Measurements from ENCODE around the gene KRTAP2-3.

Gene KRTAP2-3

GRCh38 chr17:41013181-41013580 lies 46.7 kb downstream of the KRTAP2-3 start:
- no CpG with 5 or more reads among the region's 3 CpGs for WGBS, 2 donors (ENCODE audit: extremely low coverage in 2 of 2, insufficient read length in 2 of 2, insufficient replicate concordance in 1 of 2)
- H3K27ac ChIP-seq (replicated peaks; ENCODE audit: low read length): no peak overlapping the region

DNA sequence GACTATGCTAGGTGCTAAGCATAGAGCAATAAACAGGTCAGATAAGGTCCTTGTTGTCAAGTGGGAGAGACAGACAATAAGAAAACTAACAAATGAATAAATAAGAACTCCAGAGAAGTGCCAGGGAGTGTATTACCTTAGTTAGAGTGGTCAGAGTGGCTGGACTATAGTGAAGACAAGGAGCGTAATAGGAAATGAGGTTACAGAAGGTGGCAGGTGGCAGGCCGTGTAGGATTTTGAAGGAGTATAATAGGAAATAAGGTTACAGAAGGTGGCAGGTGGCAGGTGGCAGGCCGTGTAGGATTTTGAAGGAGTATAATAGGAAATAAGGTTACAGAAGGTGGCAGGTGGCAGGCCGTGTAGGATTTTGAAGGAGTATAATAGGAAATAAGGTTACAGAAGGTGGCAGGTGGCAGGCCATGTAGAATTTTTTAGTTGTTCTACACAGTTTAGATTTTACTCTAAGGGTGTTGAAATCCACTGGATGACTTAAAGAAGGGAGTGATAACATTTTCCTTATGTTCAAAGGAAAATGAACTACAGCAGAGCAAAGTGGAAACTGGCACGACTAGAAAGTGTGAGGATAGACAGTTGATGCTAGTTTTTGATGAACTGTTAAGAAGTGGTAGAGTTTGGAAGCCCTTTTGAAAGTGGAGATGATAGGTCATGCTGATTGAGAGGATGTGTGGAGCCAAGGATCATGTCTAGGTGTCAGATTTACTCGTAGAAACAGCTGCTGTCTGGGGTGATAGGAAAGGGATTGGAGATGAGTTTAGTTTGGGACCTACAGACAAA lies 47.4 kb downstream of the KRTAP2-3 start:
- 100% methylated on average over 1 of the region's 6 CpGs; no CpG with 5 or more reads in 1 of the 2 donors for WGBS, 2 donors (ENCODE audit: extremely low coverage in 2 of 2, insufficient read length in 2 of 2, insufficient replicate concordance in 1 of 2)
- H3K23ac ChIP-seq (ENCODE audit: low read depth, low read length, poor library complexity): no peak overlapping the region

More at GRCh38 chr17:41013181-41013580, 46.7 kb downstream of the KRTAP2-3 start:
- Histone ChIP-seq H3K4me1 (ENCODE audit: control insufficient read depth in 2 of 2, insufficient read depth in 1 of 2, low read depth in 1 of 2, low read length in 2 of 2) (peaks cover 0 to 5% of the 10 kb centered on the region in 2 donors), H4K8ac (ENCODE audit: low read depth, low read length) (no peak overlapping the region), H2BK120ac (ENCODE audit: low read depth, low read length) (no peak overlapping the region), H3K4me3 (ENCODE audit: low read length in 2 of 2) (peak overlapping the region in 1 of 2 donors; percentile 25), H3K9me3 (replicated peaks in 1 of 2; ENCODE audit: control insufficient read depth in 2 of 2, insufficient read depth in 1 of 2, low read depth in 1 of 2, low read length in 2 of 2) (no peaks in the 10 kb centered on the region), H2BK12ac (ENCODE audit: low read length) (no peak overlapping the region), H2BK5ac (ENCODE audit: low read length) (no peak overlapping the region), H3K14ac (ENCODE audit: low read length) (no peak overlapping the region), H4K91ac (ENCODE audit: low read depth, low read length, poor library complexity) (no peak overlapping the region), H3K4ac (ENCODE audit: low read length) (no peak overlapping the region), H3K23ac (ENCODE audit: low read depth, low read length, poor library complexity) (no peak overlapping the region), H2BK15ac (ENCODE audit: low read length) (no peak overlapping the region), H3K4me2 (ENCODE audit: insufficient read depth, low read length, poor library complexity, severe bottlenecking) (no peak overlapping the region), H2AK5ac (ENCODE audit: low read depth, low read length) (no peak overlapping the region), H3K18ac (ENCODE audit: low read length) (no peak overlapping the region), H3K36me3 (replicated peaks in 1 of 2; ENCODE audit: control insufficient read depth in 2 of 2, insufficient read depth in 2 of 2, low read length in 2 of 2) (no peaks in the 10 kb centered on the region), H3K79me1 (ENCODE audit: low read depth, low read length) (no peaks in the 10 kb centered on the region), H2AFZ (ENCODE audit: low read length) (no peak overlapping the region), H3K9ac (ENCODE audit: low read depth, low read length, poor library complexity) (no peak overlapping the region), H3K27me3 (ENCODE audit: control insufficient read depth in 3 of 3, insufficient read depth in 3 of 3, low read depth in 1 of 3, low read length in 3 of 3) (no peaks in the 10 kb centered on the region)
- DNase-seq (ENCODE audit: low spot score): no peak

GRCh38 chr17:41010441-41010840 lies 49.5 kb downstream of the KRTAP2-3 start:
- H2BK120ac ChIP-seq (ENCODE audit: low read depth, low read length): no peak overlapping the region
- no peak overlapping the region for H3K4ac ChIP-seq (ENCODE audit: low read length)
- peaks cover 0 to 3% of the 10 kb centered on the region in 2 donors for H3K9me3 ChIP-seq (replicated peaks in 1 of 2; ENCODE audit: control insufficient read depth in 2 of 2, insufficient read depth in 1 of 2, low read depth in 1 of 2, low read length in 2 of 2)
- H4K8ac ChIP-seq (ENCODE audit: low read depth, low read length): no peak overlapping the region
- H3K9ac ChIP-seq (ENCODE audit: low read depth, low read length, poor library complexity): no peak overlapping the region
- H3K23ac ChIP-seq (ENCODE audit: low read depth, low read length, poor library complexity): no peak overlapping the region
- H2AFZ ChIP-seq (ENCODE audit: low read length): no peak overlapping the region
- DNase-seq (ENCODE audit: low spot score): no peak
- no peak overlapping the region for H2BK15ac ChIP-seq (ENCODE audit: low read length)
- H2AK5ac ChIP-seq (ENCODE audit: low read depth, low read length): no peak overlapping the region
- H2BK12ac ChIP-seq (ENCODE audit: low read length): no peak overlapping the region
- peaks cover 0 to 5% of the 10 kb centered on the region in 2 donors for H3K4me1 ChIP-seq (ENCODE audit: control insufficient read depth in 2 of 2, insufficient read depth in 1 of 2, low read depth in 1 of 2, low read length in 2 of 2)
- H3K79me1 ChIP-seq (ENCODE audit: low read depth, low read length): no peaks in the 10 kb centered on the region
- H4K91ac ChIP-seq (ENCODE audit: low read depth, low read length, poor library complexity): no peak overlapping the region
- H3K36me3 ChIP-seq (replicated peaks in 1 of 2; ENCODE audit: control insufficient read depth in 2 of 2, insufficient read depth in 2 of 2, low read length in 2 of 2): no peaks in the 10 kb centered on the region
- H3K27me3 ChIP-seq (ENCODE audit: control insufficient read depth in 3 of 3, insufficient read depth in 3 of 3, low read depth in 1 of 3, low read length in 3 of 3): no peaks in the 10 kb centered on the region
- H3K18ac ChIP-seq (ENCODE audit: low read length): no peak overlapping the region
- H3K27ac ChIP-seq (replicated peaks; ENCODE audit: low read length): no peak overlapping the region
- no peak overlapping the region for H3K14ac ChIP-seq (ENCODE audit: low read length)
- no peak overlapping the region for H3K4me2 ChIP-seq (ENCODE audit: insufficient read depth, low read length, poor library complexity, severe bottlenecking)
- no peak overlapping the region for H3K4me3 ChIP-seq (ENCODE audit: low read length in 2 of 2)
- H2BK5ac ChIP-seq (ENCODE audit: low read length): no peak overlapping the region

More for the DNA sequence above, 47.4 kb downstream of the KRTAP2-3 start:
- no peak overlapping the region for H2AFZ ChIP-seq (ENCODE audit: low read length)
- no peak overlapping the region for H4K8ac ChIP-seq (ENCODE audit: low read depth, low read length)
- H3K14ac ChIP-seq (ENCODE audit: low read length): no peak overlapping the region
- no peaks in the 10 kb centered on the region for H3K9me3 ChIP-seq (replicated peaks in 1 of 2; ENCODE audit: control insufficient read depth in 2 of 2, insufficient read depth in 1 of 2, low read depth in 1 of 2, low read length in 2 of 2)
- H3K4me2 ChIP-seq (ENCODE audit: insufficient read depth, low read length, poor library complexity, severe bottlenecking): no peak overlapping the region
- no peaks in the 10 kb centered on the region for H3K79me1 ChIP-seq (ENCODE audit: low read depth, low read length)
- H3K18ac ChIP-seq (ENCODE audit: low read length): no peak overlapping the region
- no peak overlapping the region for H3K27ac ChIP-seq (replicated peaks; ENCODE audit: low read length)
- H3K27me3 ChIP-seq (ENCODE audit: control insufficient read depth in 3 of 3, insufficient read depth in 3 of 3, low read depth in 1 of 3, low read length in 3 of 3): no peaks in the 10 kb centered on the region
- no peak overlapping the region for H4K91ac ChIP-seq (ENCODE audit: low read depth, low read length, poor library complexity)
- H3K36me3 ChIP-seq (replicated peaks in 1 of 2; ENCODE audit: control insufficient read depth in 2 of 2, insufficient read depth in 2 of 2, low read length in 2 of 2): no peaks in the 10 kb centered on the region
- no peak overlapping the region for H2BK15ac ChIP-seq (ENCODE audit: low read length)
- H2BK12ac ChIP-seq (ENCODE audit: low read length): no peak overlapping the region
- peaks cover 0 to 5% of the 10 kb centered on the region in 2 donors for H3K4me1 ChIP-seq (ENCODE audit: control insufficient read depth in 2 of 2, insufficient read depth in 1 of 2, low read depth in 1 of 2, low read length in 2 of 2)
- no peak for DNase-seq (ENCODE audit: low spot score)
- H2BK5ac ChIP-seq (ENCODE audit: low read length): no peak overlapping the region
- H2AK5ac ChIP-seq (ENCODE audit: low read depth, low read length): no peak overlapping the region
- no peak overlapping the region for H2BK120ac ChIP-seq (ENCODE audit: low read depth, low read length)
- H3K4ac ChIP-seq (ENCODE audit: low read length): no peak overlapping the region
- no peak overlapping the region for H3K9ac ChIP-seq (ENCODE audit: low read depth, low read length, poor library complexity)
- peak overlapping the region in 1 of 2 donors; percentile 25 for H3K4me3 ChIP-seq (ENCODE audit: low read length in 2 of 2)

DNA sequence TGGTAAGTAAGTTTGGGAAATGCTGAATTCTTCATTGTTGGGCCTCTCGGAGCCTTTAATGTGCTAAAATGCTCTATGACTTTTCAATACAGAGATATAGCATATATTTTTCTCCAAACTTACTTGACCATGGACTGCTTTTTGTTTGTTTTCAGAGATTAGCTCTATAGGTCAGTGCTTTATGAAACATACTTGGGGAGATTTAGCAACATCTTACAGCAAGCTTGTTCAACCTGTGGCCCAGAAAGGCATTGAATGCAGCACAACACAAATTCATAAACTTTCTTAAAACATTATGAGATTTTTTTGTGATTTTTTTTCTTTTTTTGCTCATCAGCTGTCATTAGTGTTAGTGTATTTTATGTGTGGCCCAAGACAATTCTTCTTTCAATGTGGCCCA lies 50.0 kb downstream of the KRTAP2-3 start:
- H3K27me3 ChIP-seq (ENCODE audit: control insufficient read depth in 3 of 3, insufficient read depth in 3 of 3, low read depth in 1 of 3, low read length in 3 of 3): no peaks in the 10 kb centered on the region
- peaks cover 0 to 5% of the 10 kb centered on the region in 2 donors for H3K4me1 ChIP-seq (ENCODE audit: control insufficient read depth in 2 of 2, insufficient read depth in 1 of 2, low read depth in 1 of 2, low read length in 2 of 2)
- no peaks in the 10 kb centered on the region for H3K36me3 ChIP-seq (replicated peaks in 1 of 2; ENCODE audit: control insufficient read depth in 2 of 2, insufficient read depth in 2 of 2, low read length in 2 of 2)
- no peak overlapping the region for H3K4ac ChIP-seq (ENCODE audit: low read length)
- no peak overlapping the region for H2BK5ac ChIP-seq (ENCODE audit: low read length)
- no CpG with 5 or more reads among the region's 1 CpG for WGBS, 2 donors (ENCODE audit: extremely low coverage in 2 of 2, insufficient read length in 2 of 2, insufficient replicate concordance in 1 of 2)
- no peak overlapping the region for H3K4me2 ChIP-seq (ENCODE audit: insufficient read depth, low read length, poor library complexity, severe bottlenecking)
- H3K79me1 ChIP-seq (ENCODE audit: low read depth, low read length): no peaks in the 10 kb centered on the region
- H3K14ac ChIP-seq (ENCODE audit: low read length): no peak overlapping the region
- H3K18ac ChIP-seq (ENCODE audit: low read length): no peak overlapping the region
- no peak overlapping the region for H4K8ac ChIP-seq (ENCODE audit: low read depth, low read length)
- peaks cover 0 to 3% of the 10 kb centered on the region in 2 donors for H3K9me3 ChIP-seq (replicated peaks in 1 of 2; ENCODE audit: control insufficient read depth in 2 of 2, insufficient read depth in 1 of 2, low read depth in 1 of 2, low read length in 2 of 2)
- no peak for DNase-seq (ENCODE audit: low spot score)
- H3K9ac ChIP-seq (ENCODE audit: low read depth, low read length, poor library complexity): no peak overlapping the region
- H2BK15ac ChIP-seq (ENCODE audit: low read length): no peak overlapping the region
- H3K4me3 ChIP-seq (ENCODE audit: low read length in 2 of 2): no peak overlapping the region
- no peak overlapping the region for H2BK12ac ChIP-seq (ENCODE audit: low read length)
- H4K91ac ChIP-seq (ENCODE audit: low read depth, low read length, poor library complexity): no peak overlapping the region
- H2AK5ac ChIP-seq (ENCODE audit: low read depth, low read length): no peak overlapping the region
- no peak overlapping the region for H3K27ac ChIP-seq (replicated peaks; ENCODE audit: low read length)
- no peak overlapping the region for H3K23ac ChIP-seq (ENCODE audit: low read depth, low read length, poor library complexity)
- no peak overlapping the region for H2AFZ ChIP-seq (ENCODE audit: low read length)
- no peak overlapping the region for H2BK120ac ChIP-seq (ENCODE audit: low read depth, low read length)

Measured in neuronal stem cell (in vitro differentiated cells).